Smooth muscle cell of the brain vasculature (primary cell): ENCODE measurements around the gene RBM14.
"Not testable (repeated sequence)": the region's sequence is repeated elsewhere in the genome, so short reads cannot be mapped to it uniquely, and the experiment has no call there.

Source experiments
- DNase-seq: peaks from one replicate; pipeline ENCODE4 v3.0.0-alpha.2; 2012; ENCODE audit warnings: low read depth, low spot score

Gene RBM14, protein sequence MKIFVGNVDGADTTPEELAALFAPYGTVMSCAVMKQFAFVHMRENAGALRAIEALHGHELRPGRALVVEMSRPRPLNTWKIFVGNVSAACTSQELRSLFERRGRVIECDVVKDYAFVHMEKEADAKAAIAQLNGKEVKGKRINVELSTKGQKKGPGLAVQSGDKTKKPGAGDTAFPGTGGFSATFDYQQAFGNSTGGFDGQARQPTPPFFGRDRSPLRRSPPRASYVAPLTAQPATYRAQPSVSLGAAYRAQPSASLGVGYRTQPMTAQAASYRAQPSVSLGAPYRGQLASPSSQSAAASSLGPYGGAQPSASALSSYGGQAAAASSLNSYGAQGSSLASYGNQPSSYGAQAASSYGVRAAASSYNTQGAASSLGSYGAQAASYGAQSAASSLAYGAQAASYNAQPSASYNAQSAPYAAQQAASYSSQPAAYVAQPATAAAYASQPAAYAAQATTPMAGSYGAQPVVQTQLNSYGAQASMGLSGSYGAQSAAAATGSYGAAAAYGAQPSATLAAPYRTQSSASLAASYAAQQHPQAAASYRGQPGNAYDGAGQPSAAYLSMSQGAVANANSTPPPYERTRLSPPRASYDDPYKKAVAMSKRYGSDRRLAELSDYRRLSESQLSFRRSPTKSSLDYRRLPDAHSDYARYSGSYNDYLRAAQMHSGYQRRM

DNA sequence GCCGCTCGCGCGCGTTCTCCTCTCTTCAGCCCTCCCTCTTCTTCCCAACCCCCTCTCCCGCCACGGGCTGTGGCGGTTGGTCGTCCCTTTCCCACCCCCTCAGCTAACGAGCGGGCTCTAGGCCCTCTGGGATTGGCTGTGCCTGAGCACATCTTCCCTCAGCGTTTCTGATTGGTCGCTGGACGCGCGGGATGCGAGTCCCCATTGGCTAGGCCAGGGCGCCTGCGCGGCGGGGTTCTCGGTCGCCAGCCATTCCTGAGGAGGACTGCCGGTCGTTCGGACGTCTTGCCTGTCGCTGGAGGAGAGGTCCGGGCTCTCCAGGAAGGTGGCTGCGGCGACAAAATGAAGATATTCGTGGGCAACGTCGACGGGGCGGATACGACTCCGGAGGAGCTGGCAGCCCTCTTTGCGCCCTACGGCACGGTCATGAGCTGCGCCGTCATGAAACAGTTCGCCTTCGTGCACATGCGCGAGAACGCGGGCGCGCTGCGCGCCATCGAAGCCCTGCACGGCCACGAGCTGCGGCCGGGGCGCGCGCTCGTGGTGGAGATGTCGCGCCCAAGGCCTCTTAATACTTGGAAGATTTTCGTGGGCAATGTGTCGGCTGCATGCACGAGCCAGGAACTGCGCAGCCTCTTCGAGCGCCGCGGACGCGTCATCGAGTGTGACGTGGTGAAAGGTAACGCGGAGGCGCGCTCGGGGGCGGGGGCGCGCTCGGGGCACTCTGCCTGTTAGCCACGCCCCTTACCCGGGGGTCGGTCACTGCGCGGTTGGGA lies at the start of gene RBM14:
Gene RBM14 (plus strand): TSS at position 252 of the 776 bp plus-strand sequence. CDS start 91 bp downstream, at position 343.
- peak; percentile 98 for DNase-seq

DNA sequence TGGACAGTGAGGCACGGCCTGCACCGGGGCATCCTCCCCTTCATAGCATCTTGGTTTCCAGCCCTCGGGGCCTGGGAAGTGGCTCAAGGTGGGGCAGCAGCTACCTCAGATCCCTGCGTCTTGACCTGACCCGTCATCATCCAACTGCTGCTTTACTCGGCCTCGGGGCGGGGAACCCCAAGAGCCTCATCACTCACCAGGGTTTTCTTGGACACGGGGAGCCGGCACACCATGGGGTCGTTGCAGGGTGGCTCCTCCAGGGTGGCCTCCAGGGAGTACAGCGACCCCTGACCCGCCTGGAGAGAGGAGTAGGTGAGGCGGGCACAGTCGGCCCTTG lies 48.7 kb upstream of the RBM14 start:
- DNase-seq, result no peak

DNA sequence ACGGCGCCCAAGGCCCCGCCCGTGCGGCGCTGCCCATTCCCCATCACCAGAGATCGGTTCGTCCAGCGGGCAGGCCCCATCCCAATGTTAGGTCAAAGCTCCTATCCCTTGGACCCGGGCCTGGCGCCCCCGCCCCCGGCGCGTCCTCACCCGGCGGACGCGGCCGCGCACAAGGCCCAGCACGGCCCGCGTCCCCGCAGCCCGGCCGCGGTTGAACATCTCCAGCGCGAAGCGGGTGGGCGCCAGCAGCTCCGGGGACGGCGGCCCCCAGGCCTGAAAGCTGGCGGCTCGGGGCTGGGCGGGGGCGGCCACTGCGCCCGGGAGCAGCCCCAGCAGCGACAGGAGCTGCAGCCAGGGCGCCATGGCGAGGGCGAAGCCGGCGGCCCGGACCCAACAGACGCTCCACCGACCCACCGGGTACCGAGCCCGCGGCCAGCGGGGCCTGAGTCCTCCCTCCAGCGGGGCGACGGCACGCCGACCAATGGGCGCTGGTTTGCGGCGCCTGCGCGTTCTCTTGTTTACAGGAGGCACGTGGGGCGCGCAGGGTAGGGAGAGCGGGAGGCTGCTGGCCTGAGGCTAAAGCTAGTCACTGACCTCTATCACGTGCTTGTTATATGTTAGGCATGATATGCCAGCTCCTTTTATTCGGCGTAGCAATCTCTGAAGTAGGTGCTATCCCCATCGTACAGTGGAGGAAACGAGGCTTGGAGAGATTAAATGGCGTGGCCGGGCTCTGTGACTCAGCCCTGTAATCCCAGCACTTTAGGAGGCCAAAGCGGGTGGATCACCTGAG lies 48.1 kb upstream of the RBM14 start, which contains the start of gene CTSF:
Gene CTSF (minus strand): TSS at position 483 of the 793 bp plus-strand sequence. CDS start 120 bp downstream, at position 363.
- no peak for DNase-seq

GRCh38 chr11:66569076-66569475 lies 47.4 kb upstream of the RBM14 start:
- DNase-seq, result no peak

- DNase-seq, result no peak
These were observed 46.2 kb upstream of the RBM14 start for GRCh38 chr11:66570079-66570849.

GRCh38 chr11:66570850-66571180 lies 45.6 kb upstream of the RBM14 start:
- DNase-seq, result no peak

GRCh38 chr11:66579017-66579606 lies 37.3 kb upstream of the RBM14 start:
- DNase-seq, result no peak

GRCh38 chr11:66580803-66581202 lies 35.6 kb upstream of the RBM14 start:
- DNase-seq, result no peak

DNA sequence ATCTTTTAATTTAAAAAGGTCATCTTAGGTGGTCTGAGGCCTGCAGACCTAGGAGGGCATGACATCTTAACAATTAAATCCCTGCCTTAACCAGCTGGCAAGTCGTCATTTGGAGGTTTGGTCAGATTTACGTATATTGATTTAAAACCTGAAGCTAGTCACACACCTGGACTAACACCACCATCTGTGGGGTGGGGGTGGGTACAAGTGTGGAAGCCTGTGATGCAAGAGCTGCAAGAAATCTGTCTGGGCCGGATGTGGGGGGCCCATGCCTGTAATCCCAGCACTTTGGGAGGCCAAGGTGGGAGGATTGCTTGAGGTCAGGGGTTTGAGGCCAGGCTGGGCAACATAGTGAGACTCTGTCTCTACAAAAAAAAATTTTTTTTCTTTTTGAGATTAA lies 35.2 kb upstream of the RBM14 start:
- DNase-seq, result no peak

DNA sequence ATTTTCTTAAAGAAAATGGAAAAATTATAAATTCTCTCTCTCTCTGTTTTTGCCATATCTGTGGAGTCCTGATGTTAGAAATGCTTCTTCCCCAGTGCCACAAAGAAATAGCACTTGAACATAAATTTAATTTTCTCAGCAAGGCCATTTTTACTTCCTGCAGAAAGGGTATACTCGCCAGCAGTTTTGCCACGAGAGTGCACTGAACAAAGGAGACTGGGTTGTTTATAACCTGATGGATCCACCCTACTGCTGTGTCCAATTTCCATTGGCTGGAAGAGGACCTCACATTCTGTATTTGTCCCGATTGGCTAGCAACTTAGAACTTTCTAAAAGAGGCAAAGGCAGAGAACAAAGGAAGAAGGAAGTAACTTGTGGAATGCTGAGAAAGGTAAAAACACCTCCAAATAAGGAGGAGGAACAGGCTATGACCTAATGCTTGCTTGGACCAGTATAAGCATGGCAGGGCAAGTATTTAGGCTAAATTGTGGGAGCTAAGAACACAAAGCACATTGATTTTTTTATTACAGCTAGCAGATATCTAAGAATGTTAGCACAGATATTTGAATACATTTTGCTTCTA lies 33.8 kb upstream of the RBM14 start:
- not testable (repeated sequence) for DNase-seq

DNA sequence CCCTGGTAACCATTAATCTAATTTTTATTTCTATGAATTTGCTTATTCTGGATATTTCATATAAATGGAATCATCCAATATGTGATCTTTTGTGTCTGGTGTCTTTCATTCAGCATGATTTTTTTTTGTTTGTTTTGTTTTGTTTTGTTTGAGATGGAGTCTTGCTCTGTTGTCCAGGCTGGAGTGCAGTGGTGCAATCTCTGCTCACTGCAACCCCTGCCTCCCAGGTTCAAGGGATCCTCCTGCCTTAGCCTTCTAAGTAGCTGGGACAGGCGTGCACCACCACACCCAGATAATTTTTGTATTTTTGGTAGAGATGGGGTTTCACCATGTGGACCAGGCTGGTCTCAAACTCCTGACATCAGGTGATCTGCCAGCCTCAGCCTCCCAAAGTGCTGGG lies 31.0 kb upstream of the RBM14 start:
- not testable (repeated sequence) for DNase-seq

GRCh38 chr11:66586136-66586535 lies 30.3 kb upstream of the RBM14 start:
- no peak for DNase-seq

GRCh38 chr11:66589315-66589714 lies 27.1 kb upstream of the RBM14 start:
- not testable (repeated sequence) for DNase-seq

DNA sequence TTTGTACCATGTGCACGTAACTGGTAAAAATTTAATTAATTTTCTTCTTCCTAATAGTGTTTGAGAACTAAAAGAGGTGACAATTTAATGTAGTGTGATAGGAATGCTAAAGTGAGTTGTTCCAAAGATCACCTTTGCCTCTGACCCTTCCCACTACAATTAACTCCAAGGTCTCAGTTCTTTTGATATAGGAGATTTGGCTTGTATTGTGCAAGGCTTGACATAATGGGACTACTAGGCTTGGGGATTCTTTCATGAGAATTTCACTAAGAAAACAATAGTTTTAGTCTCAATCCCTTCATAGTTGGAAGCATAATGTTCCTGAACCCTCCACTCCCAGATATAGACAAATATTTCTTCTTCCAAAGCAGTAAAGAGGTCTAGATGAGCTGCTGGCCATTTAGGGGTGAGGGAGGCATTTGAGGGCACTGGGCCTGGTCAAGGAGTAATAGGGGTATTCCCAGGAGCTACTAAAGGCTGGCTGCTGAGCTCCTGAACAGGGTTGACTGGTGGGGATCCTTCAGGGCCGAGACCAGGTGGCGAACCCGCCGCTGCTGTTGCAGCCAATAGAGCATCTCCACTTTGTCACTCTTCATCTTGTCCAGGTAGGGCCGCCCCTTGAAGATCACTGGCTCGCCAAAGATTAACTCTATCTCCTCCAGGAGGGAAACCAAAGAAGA lies 26.3 kb upstream of the RBM14 start:
- no peak for DNase-seq

- DNase-seq, result no peak
These were observed 25.3 kb upstream of the RBM14 start for GRCh38 chr11:66591175-66591574.

DNA sequence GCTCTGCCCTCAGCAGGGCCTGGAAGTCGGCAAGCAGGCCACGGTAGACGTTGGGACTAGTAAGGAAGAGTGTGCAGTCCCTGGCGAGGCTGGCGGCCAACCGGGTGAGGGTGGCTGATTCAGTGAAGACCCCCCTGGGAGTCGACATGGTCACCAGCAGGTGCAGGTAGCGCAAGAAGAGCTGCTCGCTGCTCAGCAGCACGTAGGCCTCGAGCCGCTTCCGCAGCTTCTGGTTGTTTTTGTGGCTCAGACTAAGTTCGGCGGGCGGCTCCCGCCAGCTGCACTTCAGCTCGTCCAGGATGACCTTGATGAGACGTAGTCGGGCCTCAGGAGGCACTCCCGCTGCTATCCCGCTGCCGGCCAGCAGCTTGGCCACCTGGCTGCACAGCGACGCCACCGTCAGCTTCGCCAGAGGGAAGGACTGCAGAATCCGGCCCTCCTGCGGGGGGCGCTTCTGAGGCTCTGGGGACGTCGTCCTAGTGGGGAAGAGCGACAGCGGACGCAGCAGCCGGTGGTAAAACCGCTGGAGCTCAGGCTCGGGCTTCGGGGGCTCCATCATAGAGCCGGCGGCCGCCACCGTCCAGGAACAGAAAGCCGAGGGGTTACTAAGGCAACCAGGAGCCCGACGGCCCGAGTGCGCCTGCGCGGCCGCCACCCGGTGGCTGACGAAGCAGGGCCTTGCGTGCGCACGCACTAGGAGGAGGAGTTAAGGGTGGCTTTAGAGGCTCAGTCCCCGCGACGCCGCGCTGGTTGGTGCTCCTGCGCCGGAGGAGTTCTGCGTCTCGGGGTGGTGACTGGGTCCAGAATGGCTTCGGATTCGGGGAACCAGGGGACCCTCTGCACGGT lies 23.8 kb upstream of the RBM14 start, which contains the start of the genes CCDC87 and CCS:
Gene CCDC87 (minus strand): TSS at position 607 of the 846 bp plus-strand sequence. CDS start 48 bp downstream, at position 559.
Gene CCS (plus strand): TSS at position 729 of the 846 bp plus-strand sequence. CDS start 77 bp downstream, at position 806.
- DNase-seq, result peak; percentile 83

- DNase-seq, result no peak
These were observed 23.2 kb upstream of the RBM14 start for GRCh38 chr11:66593303-66593635.

GRCh38 chr11:66593650-66594049 lies 22.8 kb upstream of the RBM14 start:
- no peak for DNase-seq
